Fibroblast of lung (primary cell): ENCODE data around the gene PABPC1L2A.
"Not testable (repeated sequence)": the region's sequence is repeated elsewhere in the genome, so short reads cannot be mapped to it uniquely, and the experiment has no call there.

Source experiments
- EZH2 ChIP-seq: IDR thresholded peaks from 2 replicates; pipeline ENCODE4 v1.5.1; 2012; ENCODE audit warnings: low read length, control low read depth, mild to moderate bottlenecking; ENCODE audit errors: missing control alignments
- TF ChIP-seq, protein P1 (sequence below), 2 donors: IDR thresholded peaks in 1 of 2; conservative IDR thresholded peaks in 1 of 2; 1 replicate in 1 of 2; 2 replicates in 1 of 2; pipeline ENCODE4 v1.5.1; 2011 to 2012; ENCODE audit warnings: low read length in 2 of 2, control low read depth in 1 of 2, inconsistent platforms in 1 of 2, low read depth in 1 of 2, mild to moderate bottlenecking in 1 of 2

DNA sequence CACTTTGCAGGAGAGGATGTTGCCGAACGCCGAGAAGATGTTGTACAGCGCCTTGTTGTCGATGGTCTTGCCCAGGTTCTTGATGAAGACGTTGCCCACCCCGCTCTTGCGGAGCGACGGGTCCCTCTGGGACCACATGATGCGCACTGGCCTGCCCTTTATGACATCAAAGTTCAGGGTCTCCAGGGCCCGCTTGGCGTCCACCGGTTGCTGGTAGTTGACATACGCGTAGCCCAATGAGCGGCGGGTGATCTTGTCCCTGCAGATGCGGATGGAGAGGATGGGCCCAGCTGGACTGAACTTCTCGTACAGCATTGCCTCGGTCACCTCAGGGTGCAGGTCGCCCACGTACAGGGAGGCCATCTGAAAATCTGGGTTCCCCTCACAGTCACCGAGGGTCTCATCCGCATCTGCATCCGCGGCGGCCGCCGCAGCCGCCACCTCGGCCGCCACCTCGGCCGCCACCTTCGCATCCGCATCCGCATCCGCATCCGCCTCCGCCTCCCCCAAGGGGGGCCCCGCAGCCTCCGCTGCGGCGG lies at the start of gene PABPC1L2A:
- TF ChIP-seq, protein P1, sequence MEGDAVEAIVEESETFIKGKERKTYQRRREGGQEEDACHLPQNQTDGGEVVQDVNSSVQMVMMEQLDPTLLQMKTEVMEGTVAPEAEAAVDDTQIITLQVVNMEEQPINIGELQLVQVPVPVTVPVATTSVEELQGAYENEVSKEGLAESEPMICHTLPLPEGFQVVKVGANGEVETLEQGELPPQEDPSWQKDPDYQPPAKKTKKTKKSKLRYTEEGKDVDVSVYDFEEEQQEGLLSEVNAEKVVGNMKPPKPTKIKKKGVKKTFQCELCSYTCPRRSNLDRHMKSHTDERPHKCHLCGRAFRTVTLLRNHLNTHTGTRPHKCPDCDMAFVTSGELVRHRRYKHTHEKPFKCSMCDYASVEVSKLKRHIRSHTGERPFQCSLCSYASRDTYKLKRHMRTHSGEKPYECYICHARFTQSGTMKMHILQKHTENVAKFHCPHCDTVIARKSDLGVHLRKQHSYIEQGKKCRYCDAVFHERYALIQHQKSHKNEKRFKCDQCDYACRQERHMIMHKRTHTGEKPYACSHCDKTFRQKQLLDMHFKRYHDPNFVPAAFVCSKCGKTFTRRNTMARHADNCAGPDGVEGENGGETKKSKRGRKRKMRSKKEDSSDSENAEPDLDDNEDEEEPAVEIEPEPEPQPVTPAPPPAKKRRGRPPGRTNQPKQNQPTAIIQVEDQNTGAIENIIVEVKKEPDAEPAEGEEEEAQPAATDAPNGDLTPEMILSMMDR (conservative IDR thresholded peaks at IDR 0.05 in 1 of 2, IDR thresholded peaks at IDR 0.05 in 1 of 2; ENCODE audit: low read depth in 1 of 2, low read length in 2 of 2) = not testable (repeated sequence)
- not testable (repeated sequence) for TF ChIP-seq EZH2
